IMR-90 (cell line): ENCODE measurements around the gene GRID1. TPM values are rescaled to one million over a fixed set of nuclear protein-coding genes. Genes with fewer than 3 reads are reported as not detected.

ENCODE experiments used
- ATAC-seq: fragments of 200-7000 bp; cut with Tn5 transposase; 2 replicates; pipeline ENCODE4 v1.9.1; 2020; ENCODE audit warnings: low read depth, mild to moderate bottlenecking, moderate library complexity
- BruUV-seq: library from RNA; stranded (reverse); fragments of 400-500 nt; replicated peaks from 2 replicates; lab custom pipeline; 2021; lab: Mats Ljungman, UMichigan
- CTCF ChIA-PET: fragments of 300-600 bp; formaldehyde crosslinking; extraction: SDS; loops from one replicate; lab custom pipeline; 2021; ENCODE audit warnings: antibody characterized with exemption; lab: Yijun Ruan, JAX
- POLR2A ChIA-PET: fragments of 300-600 bp; sonication (Branson Sonifier 250); formaldehyde crosslinking; loops from one replicate; lab custom pipeline; 2022; ENCODE audit warnings: antibody characterized with exemption; ENCODE audit not compliant: unreplicated experiment; lab: Charles Lee
- DNase-seq: peaks from one replicate; pipeline ENCODE4 v3.0.0; 2013
- H2AFZ ChIP-seq: replicated peaks from 2 replicates; pipeline ENCODE3; 2013; ENCODE audit warnings: low read length, mild to moderate bottlenecking; ENCODE audit not compliant: poor library complexity
- H2AK5ac ChIP-seq: 2 replicates; pipeline ENCODE4 v1.6.1; 2013; ENCODE audit warnings: low read depth, low read length, inconsistent platforms
- H2AK9ac ChIP-seq: replicated peaks from 2 replicates; pipeline ENCODE3; 2013; ENCODE audit warnings: mild to moderate bottlenecking, low read depth, low read length, moderate library complexity; ENCODE audit not compliant: poor library complexity
- H2BK120ac ChIP-seq: 2 replicates; pipeline ENCODE4 v1.6.1; 2013; ENCODE audit warnings: low read depth, low read length, inconsistent platforms
- H2BK15ac ChIP-seq: 3 replicates; pipeline ENCODE4 v1.6.1; 2013; ENCODE audit warnings: low read depth, low read length, inconsistent platforms
- H2BK20ac ChIP-seq: 2 replicates; pipeline ENCODE4 v1.6.1; 2013; ENCODE audit warnings: low read depth, mild to moderate bottlenecking, inconsistent platforms, low read length, moderate library complexity
- H2BK5ac ChIP-seq: 2 replicates; pipeline ENCODE4 v1.6.1; 2013; ENCODE audit warnings: mild to moderate bottlenecking, low read depth, low read length, inconsistent platforms; ENCODE audit not compliant: poor library complexity, severe bottlenecking
- H3K14ac ChIP-seq: replicated peaks from 2 replicates; pipeline ENCODE4 v1.6.1; 2013; ENCODE audit warnings: low read depth, low read length, inconsistent platforms
- H3K18ac ChIP-seq: 2 replicates; pipeline ENCODE4 v1.6.1; 2013; ENCODE audit warnings: low read depth, low read length, control low read depth
- H3K23ac ChIP-seq: 2 replicates; pipeline ENCODE4 v1.6.1; 2013; ENCODE audit warnings: low read depth, low read length, inconsistent platforms
- H3K27ac ChIP-seq: 2 replicates; pipeline ENCODE4 v1.5.1; 2013; ENCODE audit warnings: mild to moderate bottlenecking, control low read depth, low read length; ENCODE audit not compliant: insufficient read depth
- H3K27me3 ChIP-seq: 2 replicates; pipeline ENCODE4 v1.6.1; 2013; ENCODE audit warnings: low read length; ENCODE audit not compliant: control insufficient read depth, insufficient read depth
- H3K36me3 ChIP-seq: 2 replicates; pipeline ENCODE4 v1.6.1; 2013; ENCODE audit warnings: low read length, mixed read lengths; ENCODE audit not compliant: control insufficient read depth, insufficient read depth
- H3K4ac ChIP-seq: 2 replicates; pipeline ENCODE4 v1.6.1; 2013; ENCODE audit warnings: low read depth, low read length, inconsistent platforms
- H3K4me1 ChIP-seq: 2 replicates; pipeline ENCODE4 v1.6.1; 2013; ENCODE audit warnings: low read length, mixed read lengths; ENCODE audit not compliant: control insufficient read depth, insufficient read depth
- H3K4me2 ChIP-seq: 2 replicates; pipeline ENCODE4 v1.6.1; 2013; ENCODE audit warnings: low read depth, mild to moderate bottlenecking, control low read depth, low read length, moderate library complexity
- H3K4me3 ChIP-seq: 2 replicates; pipeline ENCODE4 v1.5.1; 2013; ENCODE audit warnings: low read depth, mild to moderate bottlenecking, control low read depth, low read length, moderate library complexity; ENCODE audit not compliant: insufficient read depth
- H3K56ac ChIP-seq: 2 replicates; pipeline ENCODE4 v1.6.1; 2013; ENCODE audit warnings: low read length, inconsistent platforms; ENCODE audit not compliant: insufficient read depth; ENCODE audit errors: extremely low read depth
- H3K79me1 ChIP-seq, 2 experiments: 2 replicates each; pipeline ENCODE4 v1.6.1; 2013; ENCODE audit warnings: low read length in 2 of 2, inconsistent platforms in 1 of 2, low read depth in 1 of 2
- H3K9ac ChIP-seq: 2 replicates; pipeline ENCODE4 v1.6.1; 2013; ENCODE audit warnings: low read depth, low read length, control low read depth
- H3K9me1 ChIP-seq: 2 replicates; pipeline ENCODE4 v1.6.1; 2013; ENCODE audit warnings: low read length, inconsistent platforms; ENCODE audit not compliant: insufficient read depth
- H3K9me3 ChIP-seq: 2 replicates; pipeline ENCODE4 v1.6.1; 2013; ENCODE audit warnings: low read length; ENCODE audit not compliant: control insufficient read depth, insufficient read depth
- H4K20me1 ChIP-seq: 2 replicates; pipeline ENCODE4 v1.6.1; 2013; ENCODE audit warnings: low read length, inconsistent platforms; ENCODE audit not compliant: insufficient read depth
- H4K5ac ChIP-seq: 2 replicates; pipeline ENCODE4 v1.6.1; 2013; ENCODE audit warnings: mild to moderate bottlenecking, low read depth, low read length, control low read depth
- H4K8ac ChIP-seq, 2 experiments: 2 replicates each; pipeline ENCODE4 v1.6.1; 2013; ENCODE audit warnings: low read depth in 2 of 2, low read length in 2 of 2, control low read depth in 1 of 2, inconsistent platforms in 1 of 2
- H4K91ac ChIP-seq: 2 replicates; pipeline ENCODE4 v1.6.1; 2013; ENCODE audit warnings: low read depth, low read length, inconsistent platforms; ENCODE audit not compliant: insufficient read depth
- BHLHE40 ChIP-seq: fragments of 150-350 bp; IDR thresholded peaks from 2 replicates; pipeline ENCODE4 v1.6.1; 2016; ENCODE audit warnings: mild to moderate bottlenecking, low read depth, low read length
- CEBPB ChIP-seq: IDR thresholded peaks from 2 replicates; pipeline ENCODE4 v1.6.1; 2012; ENCODE audit warnings: low read depth, low read length, improper control_type of control experiment
- CHD1 ChIP-seq: IDR thresholded peaks from 2 replicates; pipeline ENCODE4 v1.6.1; 2012; ENCODE audit warnings: low read depth, low read length, improper control_type of control experiment
- CTCF ChIP-seq: conservative IDR thresholded peaks from 2 replicates; pipeline ENCODE4 v1.5.1; 2012; ENCODE audit warnings: mild to moderate bottlenecking, low read depth, low read length, improper control_type of control experiment
- ELK1 ChIP-seq: fragments of 150-350 bp; IDR thresholded peaks from 2 replicates; pipeline ENCODE4 v1.6.1; 2016; ENCODE audit warnings: low read depth, mild to moderate bottlenecking, low read length, moderate library complexity, borderline replicate concordance
- FOS ChIP-seq: fragments of 150-350 bp; IDR thresholded peaks from 2 replicates; pipeline ENCODE4 v1.6.1; 2016; ENCODE audit warnings: low read depth, low read length
- MAFK ChIP-seq: IDR thresholded peaks from 2 replicates; pipeline ENCODE4 v1.6.1; 2012; ENCODE audit warnings: low read depth, low read length, improper control_type of control experiment
- MAZ ChIP-seq: IDR thresholded peaks from 2 replicates; pipeline ENCODE4 v1.6.1; 2012; ENCODE audit warnings: low read depth, mild to moderate bottlenecking, low read length, improper control_type of control experiment, moderate library complexity, borderline replicate concordance
- MXI1 ChIP-seq: IDR thresholded peaks from 2 replicates; pipeline ENCODE4 v1.6.1; 2012; ENCODE audit warnings: low read depth, mild to moderate bottlenecking, low read length, moderate library complexity, borderline replicate concordance
- NFE2L2 ChIP-seq: fragments of 150-350 bp; IDR thresholded peaks from 2 replicates; pipeline ENCODE4 v1.6.1; 2016; ENCODE audit warnings: low read depth, mild to moderate bottlenecking, low read length
- POLR2A ChIP-seq: IDR thresholded peaks from 2 replicates; pipeline ENCODE4 v1.6.1; 2012; ENCODE audit warnings: mild to moderate bottlenecking, low read depth, low read length
- RAD21 ChIP-seq: IDR thresholded peaks from 2 replicates; pipeline ENCODE4 v1.6.1; 2012; ENCODE audit warnings: low read length, improper control_type of control experiment
- RCOR1 ChIP-seq: IDR thresholded peaks from 2 replicates; pipeline ENCODE4 v1.6.1; 2012; ENCODE audit warnings: mild to moderate bottlenecking, low read length, improper control_type of control experiment; ENCODE audit not compliant: insufficient replicate concordance
- RFX5 ChIP-seq: IDR thresholded peaks from 2 replicates; pipeline ENCODE4 v1.8.0; 2012; ENCODE audit warnings: low read depth, mild to moderate bottlenecking, low read length, moderate library complexity
- SMC3 ChIP-seq: fragments of 150-350 bp; IDR thresholded peaks from 2 replicates; pipeline ENCODE4 v1.6.1; 2016; ENCODE audit warnings: low read depth, mild to moderate bottlenecking, antibody characterized with exemption, low read length, moderate library complexity
- USF2 ChIP-seq: fragments of 150-350 bp; IDR thresholded peaks from 2 replicates; pipeline ENCODE4 v1.6.1; 2017; ENCODE audit warnings: mild to moderate bottlenecking, antibody characterized with exemption, low read length, low read depth
- WGBS, 2 experiments: methylation state at CpG; one replicate each; pipeline versions ENCODE4 v1.1.5 to v1.1.7; 2013; ENCODE audit warnings: missing lambda C conversion rate in 2 of 2; ENCODE audit not compliant: insufficient read length in 1 of 2; ENCODE audit errors: extremely low coverage in 2 of 2; 5-methylcytosine and 5-hydroxymethylcytosine counted together
- dilution Hi-C: fragments of 300-500 bp; cut with HindIII; formaldehyde crosslinking; loops from one replicate; pipeline ENCODE4 v1.14.3; 2018; ENCODE audit warnings: low sequenced_read_pairs; ENCODE audit not compliant: unreplicated experiment
- in situ Hi-C: fragments of 300-500 bp; cut with MboI; formaldehyde crosslinking; loops from 3 replicates; pipeline ENCODE4 v1.14.3; 2019; ENCODE audit warnings: low sequenced_read_pairs, inconsistent platforms, mixed read lengths
- intact Hi-C: fragments of 100-400 bp; cut with micrococcal nuclease; formaldehyde crosslinking; loops from 2 replicates; pipeline ENCODE4 v1.10.0; 2022
- polyA plus RNA-seq, 3 experiments: library from polyadenylated mRNA; depleted of rRNA; stranded (reverse); fragments of >200 nt; gene quantifications; 2 replicates each; pipeline ENCODE4 v1.2.3, GENCODE V29; 2012; ENCODE audit warnings: low replicate concordance in 1 of 3
- total RNA-seq: library from RNA; depleted of rRNA; stranded (reverse); fragments of >200 nt; gene quantifications from 2 replicates; pipeline ENCODE4 v1.2.3, GENCODE V29; 2012

Gene GRID1
- total and polyA plus RNA-seq, 2 of the 4 experiments (the other 2 are of a cell fraction): not detected

- CTCF ChIA-PET: no interaction called here
- POLR2A ChIA-PET: no interaction called here
These were observed 111.9 kb downstream of the GRID1 start for GRCh38 chr10:86254526-86255174.

More at GRCh38 chr10:86254526-86255174, 111.9 kb downstream of the GRID1 start:
- in situ Hi-C loops (no loop called here), intact Hi-C loops (no loop called here), dilution Hi-C loops (no loop called here)
- Histone ChIP-seq H4K5ac (no peak overlapping the region), H3K9ac (no peak overlapping the region), H3K27me3 (no peaks in the 10 kb centered on the region), H2BK120ac (no peak overlapping the region), H3K9me1 (no peaks in the 10 kb centered on the region), H4K20me1 (no peaks in the 10 kb centered on the region), H3K14ac (no peak overlapping the region), H3K56ac (no peak overlapping the region), H2BK20ac (no peak overlapping the region), H3K4me1 (no peaks in the 10 kb centered on the region), H3K23ac (no peak overlapping the region), H3K18ac (no peak overlapping the region), H3K4ac (no peak overlapping the region), H2BK5ac (no peak overlapping the region), H3K9me3 (no peaks in the 10 kb centered on the region), H3K4me2 (no peak overlapping the region), H4K8ac (no peak overlapping the region), H2AK9ac (no peak overlapping the region), H3K79me1 (no peaks in the 10 kb centered on the region), H3K4me3 (no peak overlapping the region), H3K27ac (no peak overlapping the region), H2BK15ac (no peak overlapping the region), H2AK5ac (no peak overlapping the region), H2AFZ (no peak overlapping the region), H4K91ac (no peak overlapping the region), H3K36me3 (no peaks in the 10 kb centered on the region)
- DNase-seq: no peak
- WGBS, 2 experiments: no CpG with 5 or more reads among the region's 6 CpGs
- no TSS peak for BruUV-seq
- TF ChIP-seq ELK1 (no peak), RAD21 (no peak), USF2 (no peak), MXI1 (no peak), MAZ (no peak), POLR2A (no peak), RCOR1 (no peak), RFX5 (no peak), CEBPB (no peak), CHD1 (no peak), FOS (no peak), SMC3 (no peak), MAFK (no peak), CTCF (no peak), NFE2L2 (no peak), BHLHE40 (no peak)
- no peak for ATAC-seq
